GM19099 (cell line): Measurements from ENCODE around the gene GLTPD2.

Source experiments
- POLR2A ChIP-seq: IDR thresholded peaks from 3 replicates; pipeline ENCODE4 v1.6.1; 2011; ENCODE audit warnings: low read depth; ENCODE audit not compliant: insufficient read length; ENCODE audit errors: extremely low read depth

Gene GLTPD2

GRCh38 chr17:4812690-4813089, 23.9 kb downstream of the GLTPD2 start:
- no peak for TF ChIP-seq POLR2A

GRCh38 chr17:4815043-4815675, 26.4 kb downstream of the GLTPD2 start:
- TF ChIP-seq POLR2A, result no peak

GRCh38 chr17:4816826-4817225, 28.1 kb downstream of the GLTPD2 start:
- no peak for TF ChIP-seq POLR2A

GRCh38 chr17:4818276-4818675, 29.5 kb downstream of the GLTPD2 start:
- TF ChIP-seq POLR2A, result no peak

- TF ChIP-seq POLR2A, result no peak
These were observed 34.1 kb downstream of the GLTPD2 start for GRCh38 chr17:4822835-4823234.

- TF ChIP-seq POLR2A, result no peak
These were observed 34.8 kb downstream of the GLTPD2 start for GRCh38 chr17:4823373-4824089.

GRCh38 chr17:4827399-4827798, 38.6 kb downstream of the GLTPD2 start:
- TF ChIP-seq POLR2A, result no peak

- peak; percentile 77 for TF ChIP-seq POLR2A
These were observed 44.6 kb downstream of the GLTPD2 start, which contains the start of gene MINK1 for GRCh38 chr17:4833178-4833940. MINK1 (plus strand) TSS chr17:4833340; CDS start chr17:4833584, 244 bp downstream.

GRCh38 chr17:4833941-4834680, 45.3 kb downstream of the GLTPD2 start:
- TF ChIP-seq POLR2A, result no peak

GRCh38 chr17:4834681-4835020, 45.9 kb downstream of the GLTPD2 start:
- no peak for TF ChIP-seq POLR2A

- TF ChIP-seq POLR2A, result no peak
These were observed 47.5 kb downstream of the GLTPD2 start for GRCh38 chr17:4836221-4836620.

GRCh38 chr17:4837471-4838308, 48.9 kb downstream of the GLTPD2 start:
- TF ChIP-seq POLR2A, result no peak

GRCh38 chr17:4838309-4838785, 49.6 kb downstream of the GLTPD2 start:
- TF ChIP-seq POLR2A, result no peak

- no peak for TF ChIP-seq POLR2A
These were observed 50.5 kb downstream of the GLTPD2 start for GRCh38 chr17:4839221-4839620.
